ENCODE measurements around the gene NCEH1.

NCEH1 gene

DNA sequence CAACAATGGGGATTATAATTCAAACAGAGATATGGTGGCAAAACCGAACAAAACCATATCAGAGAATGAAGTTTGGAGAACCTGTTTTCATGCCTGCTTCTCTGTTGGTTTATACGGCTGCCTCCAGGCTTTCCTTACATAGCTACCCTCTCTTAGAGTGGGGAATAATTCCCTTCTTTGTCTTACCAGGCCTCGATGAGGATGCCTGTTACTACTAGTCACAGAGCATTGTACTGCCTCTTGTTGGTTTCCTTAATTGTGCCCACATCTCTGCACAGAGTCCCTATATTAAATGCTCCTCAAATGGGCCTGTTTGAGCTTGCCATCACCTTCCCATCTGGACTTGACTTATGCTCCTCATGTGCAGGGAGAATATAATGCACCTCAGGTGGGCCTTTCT lies 92.9 kb downstream of the NCEH1 start:
- in situ Hi-C loops (cut with HindIII; ENCODE audit: low pct_ligation_motif_present, low sequenced_read_pairs), result no loop called here
- H3K27ac ChIP-seq, result no peak overlapping the region
- no peak for DNase-seq
- H3K4me3 ChIP-seq (ENCODE audit: low read depth, low read length), result no peak overlapping the region
- no peaks in the 10 kb centered on the region for H3K27me3 ChIP-seq (replicated peaks)
- no peaks in the 10 kb centered on the region for H3K36me3 ChIP-seq (replicated peaks)
- TF ChIP-seq, protein P1, sequence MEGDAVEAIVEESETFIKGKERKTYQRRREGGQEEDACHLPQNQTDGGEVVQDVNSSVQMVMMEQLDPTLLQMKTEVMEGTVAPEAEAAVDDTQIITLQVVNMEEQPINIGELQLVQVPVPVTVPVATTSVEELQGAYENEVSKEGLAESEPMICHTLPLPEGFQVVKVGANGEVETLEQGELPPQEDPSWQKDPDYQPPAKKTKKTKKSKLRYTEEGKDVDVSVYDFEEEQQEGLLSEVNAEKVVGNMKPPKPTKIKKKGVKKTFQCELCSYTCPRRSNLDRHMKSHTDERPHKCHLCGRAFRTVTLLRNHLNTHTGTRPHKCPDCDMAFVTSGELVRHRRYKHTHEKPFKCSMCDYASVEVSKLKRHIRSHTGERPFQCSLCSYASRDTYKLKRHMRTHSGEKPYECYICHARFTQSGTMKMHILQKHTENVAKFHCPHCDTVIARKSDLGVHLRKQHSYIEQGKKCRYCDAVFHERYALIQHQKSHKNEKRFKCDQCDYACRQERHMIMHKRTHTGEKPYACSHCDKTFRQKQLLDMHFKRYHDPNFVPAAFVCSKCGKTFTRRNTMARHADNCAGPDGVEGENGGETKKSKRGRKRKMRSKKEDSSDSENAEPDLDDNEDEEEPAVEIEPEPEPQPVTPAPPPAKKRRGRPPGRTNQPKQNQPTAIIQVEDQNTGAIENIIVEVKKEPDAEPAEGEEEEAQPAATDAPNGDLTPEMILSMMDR (IDR thresholded peaks at IDR 0.05; ENCODE audit: low read depth, low read length, missing control alignments), result no peak

DNA sequence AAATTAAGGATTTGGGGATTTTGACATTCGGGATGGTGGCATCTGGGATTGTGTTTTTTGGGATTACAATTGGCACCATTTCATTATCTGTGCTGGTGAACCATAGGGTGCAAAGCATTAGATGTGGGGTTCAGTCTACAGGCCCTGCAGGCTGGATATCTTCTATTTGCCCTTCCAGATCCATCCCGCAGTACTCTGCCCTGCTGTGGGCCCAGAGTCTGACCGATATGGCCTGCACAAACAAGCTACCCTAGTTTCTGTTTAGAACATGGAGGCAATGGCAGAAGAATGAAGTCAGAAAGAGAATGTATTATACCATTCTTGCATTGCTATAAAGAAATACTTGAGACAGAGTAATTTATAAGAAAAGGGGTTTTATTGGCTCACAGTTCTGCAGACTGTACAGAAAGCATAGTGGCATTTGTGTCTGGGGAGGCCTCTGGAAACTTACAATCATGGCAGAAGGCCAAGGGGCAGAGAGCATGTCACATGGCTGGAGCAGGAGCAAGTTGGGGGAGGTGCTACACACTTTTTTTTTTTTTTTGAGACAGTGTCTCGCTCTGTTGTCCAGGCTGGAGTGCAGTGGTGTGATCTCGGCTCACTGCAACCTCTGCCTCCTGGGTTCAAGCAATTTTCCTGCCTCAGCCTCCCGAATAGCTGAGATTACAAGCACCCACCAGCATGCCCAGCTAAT lies 93.7 kb downstream of the NCEH1 start:
- no peaks in the 10 kb centered on the region for H3K36me3 ChIP-seq (replicated peaks)
- no peaks in the 10 kb centered on the region for H3K27me3 ChIP-seq (replicated peaks)
- H3K27ac ChIP-seq, result no peak overlapping the region
- DNase-seq, result no peak
- H3K4me3 ChIP-seq (ENCODE audit: low read depth, low read length), result no peak overlapping the region
- in situ Hi-C loops (cut with HindIII; ENCODE audit: low pct_ligation_motif_present, low sequenced_read_pairs), result no loop called here
- TF ChIP-seq, protein P1 (IDR thresholded peaks at IDR 0.05; ENCODE audit: low read depth, low read length, missing control alignments), result no peak

DNA sequence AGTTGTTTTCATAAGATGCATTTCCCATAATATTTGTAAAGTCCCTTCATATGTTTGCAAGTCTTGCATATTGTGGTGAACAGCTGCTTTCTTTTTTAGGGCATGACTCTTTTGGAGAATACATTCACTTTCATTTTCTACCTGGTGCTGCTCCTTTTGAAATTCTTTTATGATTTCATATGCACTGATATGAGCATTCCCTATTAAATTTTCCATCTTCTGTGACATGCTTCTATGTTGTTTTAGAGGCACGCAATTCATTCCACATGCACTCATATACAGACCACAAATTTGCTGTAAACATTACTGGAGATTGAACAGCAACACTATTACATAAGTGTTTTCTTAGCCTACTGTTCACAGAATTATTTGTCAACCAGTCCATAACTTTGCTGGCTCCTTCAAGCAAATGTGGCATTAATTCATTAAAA lies 94.8 kb downstream of the NCEH1 start:
- DNase-seq, result no peak
- H3K27ac ChIP-seq, result no peak overlapping the region

DNA sequence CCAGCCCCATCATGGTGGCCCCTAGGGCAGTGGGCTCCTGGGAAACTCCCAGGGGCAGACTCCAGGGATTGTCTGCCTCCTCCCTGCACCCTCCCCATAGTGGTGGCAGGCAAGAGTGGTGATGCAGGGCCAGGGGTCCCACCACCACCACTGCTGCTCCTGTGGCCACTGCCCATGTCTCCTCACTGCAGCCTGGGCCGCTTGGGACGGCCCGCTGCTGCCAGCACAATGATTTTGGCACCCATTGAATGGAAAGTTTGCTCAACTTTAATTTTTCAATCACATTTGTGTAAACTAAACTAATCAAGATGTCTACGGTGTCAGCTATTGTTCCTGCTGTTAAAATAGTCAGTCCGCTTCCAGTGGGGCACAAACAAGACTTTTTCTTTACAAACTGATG lies 95.6 kb downstream of the NCEH1 start:
- no peak for DNase-seq
- TF ChIP-seq, protein P1 (IDR thresholded peaks at IDR 0.05; ENCODE audit: low read depth, low read length, missing control alignments), result no peak
- Histone ChIP-seq H3K36me3 (replicated peaks) (no peaks in the 10 kb centered on the region), H3K27me3 (replicated peaks) (no peaks in the 10 kb centered on the region), H3K27ac (no peak overlapping the region), H3K4me3 (ENCODE audit: low read depth, low read length) (no peak overlapping the region)
- in situ Hi-C loops (cut with HindIII; ENCODE audit: low pct_ligation_motif_present, low sequenced_read_pairs), result no loop called here

More for the DNA sequence above, 94.8 kb downstream of the NCEH1 start:
- TF ChIP-seq, protein P1 (IDR thresholded peaks at IDR 0.05; ENCODE audit: low read depth, low read length, missing control alignments), result no peak
- no peaks in the 10 kb centered on the region for H3K36me3 ChIP-seq (replicated peaks)
- in situ Hi-C loops (cut with HindIII; ENCODE audit: low pct_ligation_motif_present, low sequenced_read_pairs), result no loop called here
- H3K27me3 ChIP-seq (replicated peaks), result no peaks in the 10 kb centered on the region
- no peak overlapping the region for H3K4me3 ChIP-seq (ENCODE audit: low read depth, low read length)

DNA sequence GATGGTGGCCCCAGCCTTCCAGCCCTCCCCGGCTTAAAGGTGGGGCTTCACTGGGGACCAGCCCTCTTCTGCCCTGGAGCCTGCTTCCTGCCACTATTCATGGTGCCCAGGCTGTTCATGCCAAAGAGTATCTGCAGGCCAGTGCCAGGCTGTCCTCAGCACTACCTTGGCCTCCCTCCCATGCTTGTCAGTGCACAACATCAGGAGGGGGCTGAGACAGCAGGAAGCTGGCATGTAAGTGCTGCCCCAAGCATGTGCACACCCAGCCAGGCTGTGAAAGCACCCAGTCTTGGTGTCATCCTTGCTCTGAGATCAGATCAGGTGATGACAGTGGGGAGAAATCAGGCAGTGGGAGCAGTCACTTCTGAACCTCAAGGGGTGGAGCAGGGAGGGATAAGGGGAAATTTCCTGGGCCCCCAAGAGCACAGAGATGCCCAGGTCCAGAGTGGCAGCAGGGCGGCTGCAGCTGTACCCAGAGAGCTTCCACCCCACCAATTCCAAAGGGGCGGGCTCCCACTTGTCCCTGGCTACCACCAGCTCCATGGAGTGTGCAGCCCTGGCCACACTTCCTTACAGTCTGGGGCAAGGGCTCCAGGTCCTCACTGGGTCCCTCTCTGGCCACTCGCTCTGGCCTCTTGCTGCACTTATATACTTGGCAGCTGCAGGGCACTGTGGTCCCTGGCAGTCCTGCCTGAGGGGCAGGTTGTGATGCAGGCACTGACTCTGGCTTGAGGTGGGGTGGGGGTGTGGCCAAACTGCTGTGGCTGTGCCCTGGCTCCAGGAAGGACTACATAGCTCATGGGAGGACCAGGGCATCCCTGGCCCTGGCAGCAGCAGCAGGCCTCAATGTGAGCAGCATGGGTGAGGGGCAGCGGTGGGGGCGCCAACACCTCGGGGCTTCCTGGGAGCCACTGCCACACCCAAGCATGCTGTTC lies 96.3 kb downstream of the NCEH1 start:
- no peaks in the 10 kb centered on the region for H3K27me3 ChIP-seq (replicated peaks)
- no peak overlapping the region for H3K4me3 ChIP-seq (ENCODE audit: low read depth, low read length)
- TF ChIP-seq, protein P1 (IDR thresholded peaks at IDR 0.05; ENCODE audit: low read depth, low read length, missing control alignments), result no peak
- no peak overlapping the region for H3K27ac ChIP-seq
- in situ Hi-C loops (cut with HindIII; ENCODE audit: low pct_ligation_motif_present, low sequenced_read_pairs), result no loop called here
- no peaks in the 10 kb centered on the region for H3K36me3 ChIP-seq (replicated peaks)
- DNase-seq, result no peak

Measured in brain microvascular endothelial cell (primary cell).